GM06990 (cell line): ENCODE measurements around the gene TMPRSS6.

Source experiments
- DNase-seq: peaks from one replicate; pipeline ENCODE4 v3.0.0-alpha.2; 2011; ENCODE audit not compliant: insufficient read length; ENCODE audit errors: extremely low read depth
- H3K27me3 ChIP-seq: replicated peaks from 2 replicates; pipeline ENCODE4 v1.6.0; 2011; ENCODE audit warnings: low read length; ENCODE audit not compliant: control insufficient read depth, insufficient read depth
- H3K36me3 ChIP-seq: 2 replicates; pipeline ENCODE4 v1.5.1; 2011; ENCODE audit warnings: low read length; ENCODE audit not compliant: control insufficient read depth, insufficient read depth
- H3K4me3 ChIP-seq: replicated peaks from 2 replicates; pipeline ENCODE4 v1.5.1; 2011; ENCODE audit warnings: low read depth, mild to moderate bottlenecking, control low read depth, low read length
- TF ChIP-seq, protein P1 (sequence below): IDR thresholded peaks from 2 replicates; pipeline ENCODE4 v1.5.1; 2011; ENCODE audit warnings: low read length, control low read depth, mild to moderate bottlenecking, inconsistent platforms; ENCODE audit not compliant: insufficient read depth, poor library complexity, severe bottlenecking

Gene TMPRSS6

GRCh38 chr22:37144180-37144554 is 34.7 kb upstream of the TMPRSS6 start:
- DNase-seq = no peak
- Histone ChIP-seq H3K36me3 (peaks cover 49% of the 10 kb centered on the region), H3K27me3 (no peaks in the 10 kb centered on the region), H3K4me3 (no peak overlapping the region)
- TF ChIP-seq, protein P1, sequence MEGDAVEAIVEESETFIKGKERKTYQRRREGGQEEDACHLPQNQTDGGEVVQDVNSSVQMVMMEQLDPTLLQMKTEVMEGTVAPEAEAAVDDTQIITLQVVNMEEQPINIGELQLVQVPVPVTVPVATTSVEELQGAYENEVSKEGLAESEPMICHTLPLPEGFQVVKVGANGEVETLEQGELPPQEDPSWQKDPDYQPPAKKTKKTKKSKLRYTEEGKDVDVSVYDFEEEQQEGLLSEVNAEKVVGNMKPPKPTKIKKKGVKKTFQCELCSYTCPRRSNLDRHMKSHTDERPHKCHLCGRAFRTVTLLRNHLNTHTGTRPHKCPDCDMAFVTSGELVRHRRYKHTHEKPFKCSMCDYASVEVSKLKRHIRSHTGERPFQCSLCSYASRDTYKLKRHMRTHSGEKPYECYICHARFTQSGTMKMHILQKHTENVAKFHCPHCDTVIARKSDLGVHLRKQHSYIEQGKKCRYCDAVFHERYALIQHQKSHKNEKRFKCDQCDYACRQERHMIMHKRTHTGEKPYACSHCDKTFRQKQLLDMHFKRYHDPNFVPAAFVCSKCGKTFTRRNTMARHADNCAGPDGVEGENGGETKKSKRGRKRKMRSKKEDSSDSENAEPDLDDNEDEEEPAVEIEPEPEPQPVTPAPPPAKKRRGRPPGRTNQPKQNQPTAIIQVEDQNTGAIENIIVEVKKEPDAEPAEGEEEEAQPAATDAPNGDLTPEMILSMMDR = no peak

- TF ChIP-seq, protein P1 = no peak
- DNase-seq = no peak
- no peaks in the 10 kb centered on the region for H3K27me3 ChIP-seq
- H3K4me3 ChIP-seq = no peak overlapping the region
- H3K36me3 ChIP-seq = peaks cover 64% of the 10 kb centered on the region
These were observed 32.5 kb upstream of the TMPRSS6 start for GRCh38 chr22:37141971-37142370.

DNA sequence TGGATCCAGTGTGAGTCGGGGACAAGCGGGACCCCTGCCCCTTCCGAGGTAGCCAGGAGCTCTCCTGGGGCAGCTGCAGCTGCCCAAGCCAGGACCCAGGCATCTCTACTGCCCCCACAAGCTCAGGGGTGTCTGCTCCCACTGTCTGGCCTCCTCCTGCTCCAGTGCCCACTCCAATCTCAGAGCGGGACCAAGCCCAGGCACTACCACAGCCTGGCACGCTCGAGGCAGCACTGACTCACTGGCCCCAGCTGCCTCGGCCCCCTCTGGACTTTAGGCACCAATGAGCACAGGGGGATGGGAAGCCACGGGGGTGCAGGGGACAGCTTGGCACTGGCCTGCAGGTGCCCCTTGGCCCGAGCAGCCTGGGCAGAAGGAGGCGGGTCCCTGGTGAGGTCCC is 32.0 kb upstream of the TMPRSS6 start:
- Histone ChIP-seq H3K36me3 (peaks cover 67% of the 10 kb centered on the region), H3K27me3 (no peaks in the 10 kb centered on the region), H3K4me3 (no peak overlapping the region)
- no peak for DNase-seq
- TF ChIP-seq, protein P1 = no peak

GRCh38 chr22:37140686-37141323 is 31.3 kb upstream of the TMPRSS6 start:
- Histone ChIP-seq H3K4me3 (no peak overlapping the region), H3K36me3 (peaks cover 67% of the 10 kb centered on the region), H3K27me3 (no peaks in the 10 kb centered on the region)
- TF ChIP-seq, protein P1 = no peak
- no peak for DNase-seq

GRCh38 chr22:37139762-37140161 is 30.2 kb upstream of the TMPRSS6 start:
- TF ChIP-seq, protein P1 = no peak
- H3K27me3 ChIP-seq = no peaks in the 10 kb centered on the region
- no peak overlapping the region for H3K4me3 ChIP-seq
- H3K36me3 ChIP-seq = peaks cover 71% of the 10 kb centered on the region
- DNase-seq = no peak
